T follicular helper cell (primary cell): Measurements from ENCODE around the gene GNG8.
A peak's percentile ranks its signal among the peaks of the same experiment; 100 is the strongest.

Experiments used
- DNase-seq: peaks from one replicate; pipeline ENCODE4 v3.0.0-alpha.2; 2020; ENCODE audit warnings: low read depth

GNG8 gene

DNA sequence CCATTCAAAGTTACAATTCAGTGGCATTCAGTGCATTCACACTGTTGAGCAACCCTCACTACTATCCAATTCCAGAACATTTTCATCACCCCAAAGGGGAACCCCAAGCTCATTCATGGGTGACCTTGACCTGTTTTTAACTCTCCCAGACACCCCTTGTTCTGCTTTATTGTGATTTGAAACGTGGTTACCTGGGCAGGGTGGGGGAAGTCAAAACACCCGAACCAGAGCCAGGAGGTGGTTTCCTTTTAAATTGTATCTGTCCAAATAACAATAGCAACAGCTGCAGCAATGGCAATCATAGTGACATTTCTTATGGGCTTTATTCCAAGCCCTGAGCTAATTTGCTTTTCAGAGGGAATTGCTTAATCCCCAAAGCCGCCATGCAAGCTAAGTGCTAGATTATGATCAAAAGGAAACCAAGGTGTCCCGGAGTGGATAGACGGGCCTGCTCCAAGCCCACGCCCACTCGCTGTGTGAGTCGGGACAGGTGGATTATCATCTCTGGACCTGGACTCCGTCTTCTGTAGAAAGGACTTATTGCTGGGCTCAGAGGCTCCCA, 17.3 kb downstream of the GNG8 start:
- no peak for DNase-seq

DNA sequence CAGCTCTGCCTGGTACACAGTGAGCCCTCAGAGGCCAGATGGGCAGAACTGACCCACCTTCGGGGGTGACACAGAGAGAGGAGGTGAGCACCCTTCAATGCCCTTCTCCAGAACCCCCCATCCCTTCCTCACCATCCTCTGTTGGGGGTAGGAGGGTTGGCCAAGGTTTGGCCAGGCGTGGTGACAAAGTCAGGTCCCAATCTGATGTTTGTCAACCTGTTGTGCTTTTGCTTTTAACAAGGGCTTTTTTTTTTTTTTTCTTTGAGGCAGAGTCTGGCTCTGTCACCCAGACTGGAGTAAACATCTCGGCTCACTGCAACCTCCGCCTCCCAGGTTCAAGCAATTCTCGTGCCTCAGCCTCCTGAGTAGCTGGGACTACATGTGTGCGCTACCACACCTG, 18.4 kb downstream of the GNG8 start:
- no peak for DNase-seq

GRCh38 chr19:46616631-46617322, 19.2 kb downstream of the GNG8 start:
- DNase-seq = no peak

- no peak for DNase-seq
Measured at GRCh38 chr19:46615966-46616365, 20.0 kb downstream of the GNG8 start.

DNA sequence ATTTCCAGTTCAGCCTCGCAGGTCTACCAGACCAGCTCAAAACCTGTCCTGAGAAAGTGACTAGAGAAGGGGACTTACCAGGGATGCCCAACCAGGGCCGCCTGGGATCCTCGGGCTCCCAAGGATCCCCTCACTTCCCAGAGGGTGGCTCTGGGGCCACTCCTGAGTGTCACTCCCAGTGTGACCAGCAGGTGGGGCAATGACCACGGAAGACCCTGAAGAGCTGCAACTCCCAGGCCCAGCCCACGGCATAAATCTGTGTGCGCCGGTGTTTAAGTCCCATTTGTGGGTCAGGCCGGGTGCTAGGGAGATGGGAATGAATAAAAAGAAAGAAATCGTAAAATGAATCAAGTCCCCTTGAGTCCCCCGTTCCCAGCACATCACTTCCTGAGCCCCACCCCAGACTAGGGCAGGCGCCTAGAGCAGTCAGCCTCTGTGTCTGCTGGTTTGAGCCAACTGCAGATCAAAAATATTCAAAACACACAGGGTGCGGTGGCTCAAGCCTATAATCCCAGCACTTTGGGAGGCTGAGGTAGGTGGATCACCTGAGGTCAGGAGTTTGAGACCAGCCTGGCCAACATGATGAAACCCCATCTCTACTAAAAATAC, 21.8 kb downstream of the GNG8 start:
- DNase-seq = peak; percentile 71

DNA sequence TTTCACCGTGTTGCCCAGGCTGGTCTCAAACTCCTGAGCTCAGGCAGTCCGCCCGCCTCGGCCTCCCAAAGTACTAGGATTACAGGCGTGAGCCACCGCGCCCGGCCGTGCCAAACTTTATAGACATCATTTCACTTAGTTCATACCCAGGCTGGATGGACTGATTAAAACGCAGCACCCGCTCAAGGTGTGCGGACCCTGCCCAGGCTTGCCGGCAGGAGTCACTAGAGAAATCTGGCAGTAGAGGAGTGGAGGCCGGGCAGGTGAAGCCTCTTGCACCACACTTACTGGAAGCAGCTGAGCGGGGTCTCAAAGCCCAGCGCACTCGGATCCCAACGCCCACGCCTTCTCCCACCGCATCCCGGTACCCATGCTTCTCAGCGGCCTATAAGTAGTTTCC, 22.5 kb downstream of the GNG8 start:
- DNase-seq = no peak

DNA sequence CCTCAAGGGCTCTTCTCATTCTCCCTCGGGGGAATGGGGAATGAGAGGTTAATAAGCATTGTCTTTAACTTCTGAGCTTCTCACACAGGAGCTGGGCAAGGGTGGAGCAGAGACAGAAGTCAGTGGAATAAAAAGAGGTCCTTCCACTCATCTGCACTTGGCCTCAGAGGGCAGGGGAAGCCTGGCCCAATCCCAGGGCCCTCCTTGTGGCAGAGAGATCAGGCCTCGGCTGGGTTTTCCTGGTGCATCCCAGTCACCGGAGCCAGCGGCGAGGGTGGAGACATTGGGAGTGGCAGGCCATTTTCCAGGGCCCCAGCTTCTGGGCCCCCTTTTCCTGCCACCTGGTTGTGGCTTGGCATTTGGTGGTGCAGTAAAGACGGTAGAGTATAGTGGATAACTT, 24.2 kb downstream of the GNG8 start:
- no peak for DNase-seq

DNA sequence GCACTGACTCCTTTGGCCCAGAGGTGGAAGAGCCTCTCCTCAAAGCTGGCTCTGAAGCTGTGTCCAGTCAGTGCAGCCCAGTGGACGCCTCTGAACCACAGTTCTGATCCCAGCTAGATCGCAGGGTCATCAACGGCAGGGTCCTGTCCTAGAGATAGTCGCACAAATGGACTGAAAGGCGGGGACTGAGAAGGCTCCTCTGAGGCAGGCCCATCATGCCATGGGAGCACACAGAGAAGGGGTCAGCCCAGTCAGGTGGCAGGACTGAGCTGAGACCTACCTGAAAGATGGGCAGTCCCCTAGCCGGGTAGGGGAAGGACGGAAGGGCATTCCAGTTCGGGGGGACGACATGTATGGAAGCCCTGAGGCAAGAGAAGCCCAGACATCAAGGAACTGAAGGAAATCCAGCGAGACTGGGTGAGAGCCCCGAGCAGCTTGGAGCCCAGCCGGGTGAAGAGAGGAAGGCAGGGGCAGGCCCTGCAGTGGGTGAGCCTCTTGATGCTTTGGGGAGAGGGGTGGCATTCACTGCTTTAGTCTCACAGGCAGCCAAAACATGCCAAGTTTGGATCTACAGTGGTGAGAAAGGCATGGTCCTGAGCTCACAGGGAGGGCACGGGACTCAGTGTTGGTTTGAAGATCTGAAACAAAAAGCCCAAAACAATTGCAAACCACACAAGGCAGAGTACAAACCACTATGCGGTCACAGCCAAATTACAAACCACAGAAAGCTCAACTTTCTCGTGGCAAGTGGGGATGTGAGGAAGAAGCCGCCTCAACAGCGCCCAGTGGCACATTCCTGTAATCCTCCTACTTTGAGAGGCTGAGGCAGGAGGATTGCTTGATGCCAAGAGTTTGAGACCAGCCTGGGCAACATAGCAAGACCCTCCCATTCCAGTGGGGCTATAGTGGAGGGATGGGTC, 24.9 kb downstream of the GNG8 start:
- no peak for DNase-seq

DNA sequence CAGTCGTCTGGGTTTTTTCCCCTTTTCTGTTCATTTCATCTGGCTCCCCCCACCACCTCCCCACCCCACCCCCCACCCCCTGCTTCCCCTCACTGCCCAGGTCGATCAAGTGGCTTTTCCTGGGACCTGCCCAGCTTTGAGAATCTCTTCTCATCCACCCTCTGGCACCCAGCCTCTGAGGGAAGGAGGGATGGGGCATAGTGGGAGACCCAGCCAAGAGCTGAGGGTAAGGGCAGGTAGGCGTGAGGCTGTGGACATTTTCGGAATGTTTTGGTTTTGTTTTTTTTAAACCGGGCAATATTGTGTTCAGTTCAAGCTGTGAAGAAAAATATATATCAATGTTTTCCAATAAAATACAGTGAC, 25.6 kb downstream of the GNG8 start:
- no peak for DNase-seq

- no peak for DNase-seq
Measured at GRCh38 chr19:46609511-46610412, 26.2 kb downstream of the GNG8 start.

- DNase-seq = no peak
Measured at GRCh38 chr19:46608581-46609345, 27.2 kb downstream of the GNG8 start.

- DNase-seq = no peak
Measured at GRCh38 chr19:46608178-46608577, 27.8 kb downstream of the GNG8 start.

DNA sequence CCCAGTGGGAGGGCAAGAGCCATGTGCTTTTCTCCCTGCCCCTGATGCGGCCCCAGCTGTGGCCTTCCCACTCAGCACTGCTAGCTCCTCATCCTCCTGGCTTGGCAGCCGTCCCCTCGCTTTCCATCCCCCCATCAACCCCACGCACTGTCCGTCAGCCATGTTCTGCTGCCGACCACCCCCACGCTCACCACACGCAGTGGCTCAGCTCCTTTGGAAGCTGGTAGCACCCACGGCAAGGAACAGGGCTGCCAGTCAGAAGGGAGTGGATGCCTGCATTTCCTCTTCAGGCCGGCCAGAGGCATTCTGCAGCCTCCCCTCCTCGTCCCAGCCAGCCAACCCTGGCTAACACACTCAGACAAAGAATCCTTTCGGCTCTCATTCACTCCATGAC, 28.6 kb downstream of the GNG8 start:
- no peak for DNase-seq

GRCh38 chr19:46606681-46607447, 29.1 kb downstream of the GNG8 start:
- no peak for DNase-seq

DNA sequence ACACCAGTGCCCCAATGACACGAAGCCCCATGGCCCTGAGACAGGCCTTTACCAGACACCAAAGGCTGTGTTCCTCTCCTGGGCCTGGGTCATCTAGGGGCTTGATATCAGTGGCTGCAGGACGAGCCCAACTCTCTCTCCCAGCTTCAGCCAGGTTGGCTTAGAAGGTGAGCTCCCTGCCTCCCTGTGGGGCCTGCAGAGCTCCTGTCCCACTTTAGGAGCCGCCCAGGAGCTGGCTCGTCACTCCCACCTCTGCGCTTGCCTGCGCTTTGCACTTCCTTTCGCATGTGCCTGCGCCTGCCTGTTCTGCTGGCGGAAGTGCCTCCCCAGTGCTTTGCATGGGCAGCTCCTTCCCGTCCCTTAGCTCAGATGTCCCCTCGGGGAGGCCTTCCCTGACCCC, 30.0 kb downstream of the GNG8 start:
- DNase-seq = no peak

DNA sequence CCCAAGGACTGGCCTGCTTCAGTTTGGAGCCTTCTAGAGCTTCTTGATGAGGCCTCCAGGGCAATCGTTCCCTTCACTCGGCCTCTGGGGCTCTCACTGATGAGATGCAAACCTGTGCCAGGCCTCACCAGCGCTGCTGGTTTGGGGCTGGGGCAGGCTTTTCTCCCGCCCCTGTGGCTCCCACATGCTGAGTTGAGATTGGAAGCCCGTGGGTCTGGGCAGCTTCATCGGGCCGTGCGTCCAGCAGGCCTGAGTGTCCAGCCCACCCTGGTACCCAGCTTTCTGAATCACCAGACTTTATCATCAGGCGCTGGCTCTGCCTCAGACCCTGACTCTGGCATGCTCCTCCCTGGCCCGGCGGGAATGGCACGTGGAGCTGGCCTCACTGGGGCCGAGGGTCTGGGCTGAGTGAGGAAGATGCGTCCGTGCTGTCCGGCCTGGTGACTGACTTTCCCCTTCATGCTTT, 30.6 kb downstream of the GNG8 start:
- DNase-seq = no peak

- no peak for DNase-seq
Measured at GRCh38 chr19:46604781-46605355, 31.1 kb downstream of the GNG8 start.

- DNase-seq = no peak
Measured at GRCh38 chr19:46603752-46604231, 32.2 kb downstream of the GNG8 start.

GRCh38 chr19:46603195-46603637, 32.8 kb downstream of the GNG8 start:
- no peak for DNase-seq
